ENCODE measurements around the gene MYH7. TPM values are rescaled to one million over a fixed set of nuclear protein-coding genes. Genes with fewer than 3 reads are reported as not detected.

Gene MYH7
- total RNA-seq, 4 donors from 2014 or later: 0.27 TPM; not detected in 3

DNA sequence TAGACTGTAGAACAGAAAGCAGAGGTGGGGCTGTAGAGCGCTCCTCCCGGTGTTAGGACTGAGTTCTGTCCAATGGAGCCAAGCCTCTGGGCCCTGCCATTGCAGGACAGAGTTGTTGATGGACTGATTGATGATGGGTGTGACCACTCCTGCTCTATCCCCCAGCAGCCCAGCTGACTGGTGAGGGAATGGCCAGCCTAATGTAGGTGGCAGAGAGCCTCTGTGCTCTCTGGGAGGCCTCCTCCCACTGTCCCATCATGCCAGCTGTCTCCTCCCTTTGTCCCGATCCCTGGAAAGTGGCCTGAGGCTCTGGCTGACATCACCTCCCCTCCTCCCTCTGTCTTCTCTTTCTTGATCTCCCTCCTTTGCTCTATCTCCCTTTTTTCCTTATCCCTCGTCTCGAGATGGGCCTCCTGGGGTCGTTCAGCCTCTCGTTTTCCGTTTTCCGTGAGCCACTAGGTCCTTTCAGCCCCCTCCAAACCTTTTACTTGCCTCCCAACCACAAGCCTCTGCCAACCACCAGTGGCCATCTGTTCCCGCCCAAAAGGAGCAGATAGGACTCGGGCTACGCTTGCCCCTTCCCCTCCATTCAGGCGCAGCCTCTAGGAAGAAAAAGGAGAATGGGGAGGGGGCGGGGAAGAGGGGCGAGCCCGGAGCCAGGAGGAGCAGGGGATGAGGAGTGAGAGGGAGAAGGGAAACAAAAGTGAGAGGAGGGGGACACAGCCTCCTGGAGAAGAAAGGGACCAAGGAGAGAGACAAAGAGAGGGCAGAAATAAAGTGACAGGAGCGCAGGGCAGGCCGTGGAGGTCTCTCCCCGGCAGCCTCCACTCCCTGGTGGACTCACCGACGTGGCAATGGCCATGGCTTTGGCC lies 71.1 kb downstream of the MYH7 start:
- peak overlapping the region; percentile 68 to 88 (median 84) for H3K27ac ChIP-seq
- H3K36me3 ChIP-seq: no peaks in the 10 kb centered on the region
- WGBS, 2 donors: 19 to 20% methylated on average over 21 of the region's 21 CpGs
- DNase-seq: peak in 1 of 2 donors; percentile 20
- intact Hi-C loops (cut with DNase I): no loop called here
- H3K4me1 ChIP-seq: peaks cover 3 to 13% of the 10 kb centered on the region in 2 donors
- H3K9me3 ChIP-seq: no peaks in the 10 kb centered on the region
- H3K4me3 ChIP-seq (replicated peaks in 1 of 3): peak overlapping the region in 2 of 3 donors; percentile 14 to 63
- TF ChIP-seq POLR2A (IDR thresholded peaks at IDR 0.05): no peak
- TF ChIP-seq, protein P1, sequence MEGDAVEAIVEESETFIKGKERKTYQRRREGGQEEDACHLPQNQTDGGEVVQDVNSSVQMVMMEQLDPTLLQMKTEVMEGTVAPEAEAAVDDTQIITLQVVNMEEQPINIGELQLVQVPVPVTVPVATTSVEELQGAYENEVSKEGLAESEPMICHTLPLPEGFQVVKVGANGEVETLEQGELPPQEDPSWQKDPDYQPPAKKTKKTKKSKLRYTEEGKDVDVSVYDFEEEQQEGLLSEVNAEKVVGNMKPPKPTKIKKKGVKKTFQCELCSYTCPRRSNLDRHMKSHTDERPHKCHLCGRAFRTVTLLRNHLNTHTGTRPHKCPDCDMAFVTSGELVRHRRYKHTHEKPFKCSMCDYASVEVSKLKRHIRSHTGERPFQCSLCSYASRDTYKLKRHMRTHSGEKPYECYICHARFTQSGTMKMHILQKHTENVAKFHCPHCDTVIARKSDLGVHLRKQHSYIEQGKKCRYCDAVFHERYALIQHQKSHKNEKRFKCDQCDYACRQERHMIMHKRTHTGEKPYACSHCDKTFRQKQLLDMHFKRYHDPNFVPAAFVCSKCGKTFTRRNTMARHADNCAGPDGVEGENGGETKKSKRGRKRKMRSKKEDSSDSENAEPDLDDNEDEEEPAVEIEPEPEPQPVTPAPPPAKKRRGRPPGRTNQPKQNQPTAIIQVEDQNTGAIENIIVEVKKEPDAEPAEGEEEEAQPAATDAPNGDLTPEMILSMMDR (IDR thresholded peaks at IDR 0.05): no peak
- no peaks in the 10 kb centered on the region for H3K27me3 ChIP-seq

MicroRNAs within 50 kb of the gene (microRNA counts, 767-probe panel; counts per million panel counts)
- 0 to 650 counts per million in 2 donors for microRNA hsa-miR-208a
- microRNA hsa-miR-208b: 0 to 1,164 counts per million in 2 donors

Small RNAs within 50 kb of the gene (microRNA-seq; reads per million reads assigned to microRNA genes)
- gene MIR208A (not detected), gene MIR208B (12.8 reads per million, percentile 30 among the genes with 10 or more reads in this experiment)

Small RNAs within 50 kb of the gene (small RNA-seq; reads per million reads assigned to genes)
- gene MIR208A: not detected
- not detected for gene MIR208B

Other genes with a start within 250 kb of the MYH7 start
- under 1 TPM in 1 of 4 donors, not detected in 3; 0.40 TPM for gene RNF212B, start 197.7 kb downstream of the MYH7 start, total RNA-seq
- gene HOMEZ, start 149.5 kb downstream of the MYH7 start, total RNA-seq: 10 to 100 TPM; 13.0 to 16.5 (median 15.0) TPM
- 10 to 100 TPM; 12.6 to 14.5 (median 13.9) TPM for gene PPP1R3E, start 132.8 kb downstream of the MYH7 start, total RNA-seq
- 10 to 100 TPM; 37.3 to 52.8 (median 46.1) TPM for gene BCL2L2, start 128.8 kb downstream of the MYH7 start, total RNA-seq
- 10 to 100 TPM; 37.9 to 74.6 (median 60.5) TPM for gene PABPN1, start 114.2 kb downstream of the MYH7 start, total RNA-seq
- gene SLC22A17, start 82.8 kb downstream of the MYH7 start, total RNA-seq: 10 to 100 TPM; 27.5 to 94.2 (median 53.7) TPM
- 10 to 100 TPM in 1 of 4 donors, 1 to 10 TPM in 3; 7.0 to 12.9 (median 8.6) TPM for gene EFS, start 70.5 kb downstream of the MYH7 start, total RNA-seq
- not detected for gene IL25, start 62.9 kb downstream of the MYH7 start, total RNA-seq
- gene CMTM5, start 58.6 kb downstream of the MYH7 start, total RNA-seq: 1 to 10 TPM in 1 of 4 donors, not detected in 3; 1.5 TPM
- gene MYH6, start 27.4 kb downstream of the MYH7 start, total RNA-seq: not detected
- gene NGDN, start 34.0 kb upstream of the MYH7 start, total RNA-seq: 10 to 100 TPM; 31.3 to 51.1 (median 39.7) TPM
- 1 to 10 TPM in 3 of 4 donors, under 1 TPM in 1; 0.46 to 2.3 (median 1.4) TPM for gene ZFHX2, start 116.1 kb upstream of the MYH7 start, total RNA-seq
- 10 to 100 TPM; 15.3 to 48.1 (median 28.3) TPM for gene THTPA, start 120.6 kb upstream of the MYH7 start, total RNA-seq
- 100 to 1,000 TPM in 3 of 4 donors, 10 to 100 TPM in 1; 71.6 to 128 (median 114) TPM for gene AP1G2, start 132.1 kb upstream of the MYH7 start, total RNA-seq
- gene JPH4, start 143.1 kb upstream of the MYH7 start, total RNA-seq: under 1 TPM in 3 of 4 donors, not detected in 1; 0.11 to 0.54 (median 0.27) TPM
- not detected for gene DHRS2, start 200.7 kb upstream of the MYH7 start, total RNA-seq

Measured in thyroid gland (tissue), 4 donors.